H9 (cell line): ENCODE data around the gene COL18A1. TPM values are rescaled to one million over a fixed set of nuclear protein-coding genes. Genes with fewer than 3 reads are reported as not detected.

Source experiments
- DNase-seq: peaks from one replicate; pipeline ENCODE4 v3.0.0-alpha.2; 2017
- H2AFZ ChIP-seq: one replicate; pipeline ENCODE4 v1.6.1; 2013; ENCODE audit warnings: mild to moderate bottlenecking, low read length, control low read depth, moderate library complexity
- H2AK5ac ChIP-seq: 2 replicates; pipeline ENCODE4 v1.6.1; 2013; ENCODE audit warnings: low read length, control low read depth, mixed read lengths; ENCODE audit not compliant: insufficient read length
- H2BK120ac ChIP-seq: one replicate; pipeline ENCODE4 v1.6.1; 2013; ENCODE audit warnings: low read depth, mild to moderate bottlenecking, low read length, control low read depth, inconsistent platforms; ENCODE audit not compliant: poor library complexity, severe bottlenecking
- H2BK12ac ChIP-seq: 2 replicates; pipeline ENCODE4 v1.6.1; 2013; ENCODE audit warnings: low read length, control low read depth, mixed read lengths, low read depth; ENCODE audit not compliant: insufficient read length
- H2BK15ac ChIP-seq: 2 replicates; pipeline ENCODE4 v1.6.1; 2013; ENCODE audit warnings: low read depth, low read length, control low read depth
- H2BK20ac ChIP-seq: one replicate; pipeline ENCODE4 v1.6.1; 2013; ENCODE audit warnings: low read depth, mild to moderate bottlenecking, low read length, control low read depth, inconsistent platforms; ENCODE audit not compliant: poor library complexity, severe bottlenecking
- H2BK5ac ChIP-seq: 2 replicates; pipeline ENCODE4 v1.6.1; 2013; ENCODE audit warnings: low read length, control low read depth, mixed read lengths; ENCODE audit not compliant: insufficient read length
- H3K14ac ChIP-seq: 2 replicates; pipeline ENCODE4 v1.6.1; 2013; ENCODE audit warnings: low read length, control low read depth; ENCODE audit not compliant: insufficient read depth
- H3K18ac ChIP-seq: 2 replicates; pipeline ENCODE4 v1.6.1; 2013; ENCODE audit warnings: low read depth, mild to moderate bottlenecking, mixed read lengths, low read length, control low read depth; ENCODE audit not compliant: insufficient read length
- H3K23ac ChIP-seq: 2 replicates; pipeline ENCODE4 v1.6.1; 2013; ENCODE audit warnings: low read length, control low read depth, mixed read lengths, low read depth; ENCODE audit not compliant: insufficient read length
- H3K23me2 ChIP-seq: 2 replicates; pipeline ENCODE4 v1.6.1; 2013; ENCODE audit warnings: low read depth, mild to moderate bottlenecking, mixed read lengths, low read length, control low read depth; ENCODE audit not compliant: insufficient read length, poor library complexity, severe bottlenecking
- H3K27ac ChIP-seq: 2 replicates; pipeline ENCODE4 v1.5.1; 2013; ENCODE audit warnings: low read length, control low read depth, mixed read lengths, low read depth; ENCODE audit not compliant: insufficient read length
- H3K27me3 ChIP-seq: 2 replicates; pipeline ENCODE4 v1.6.1; 2013; ENCODE audit warnings: low read length, control low read depth, inconsistent platforms; ENCODE audit not compliant: insufficient read depth
- H3K4ac ChIP-seq: 2 replicates; pipeline ENCODE4 v1.6.1; 2013; ENCODE audit warnings: low read depth, mild to moderate bottlenecking, control low read depth, inconsistent platforms, low read length, moderate library complexity
- H3K4me1 ChIP-seq: 2 replicates; pipeline ENCODE4 v1.6.1; 2013; ENCODE audit warnings: low read length, control low read depth, inconsistent platforms; ENCODE audit not compliant: insufficient read depth
- H3K4me2 ChIP-seq: 2 replicates; pipeline ENCODE4 v1.6.1; 2013; ENCODE audit warnings: low read length, control low read depth, mixed read lengths; ENCODE audit not compliant: insufficient read length, insufficient read depth
- H3K56ac ChIP-seq: 2 replicates; pipeline ENCODE4 v1.6.1; 2013; ENCODE audit warnings: low read depth, mild to moderate bottlenecking, mixed read lengths, low read length, control low read depth; ENCODE audit not compliant: insufficient read length
- H3K79me1 ChIP-seq: 2 replicates; pipeline ENCODE4 v1.6.1; 2013; ENCODE audit warnings: low read depth, mild to moderate bottlenecking, moderate library complexity, low read length, control low read depth, inconsistent platforms; ENCODE audit not compliant: insufficient read depth, poor library complexity, severe bottlenecking
- H3K79me2 ChIP-seq: 2 replicates; pipeline ENCODE4 v1.6.1; 2013; ENCODE audit warnings: low read length, control low read depth, inconsistent platforms; ENCODE audit not compliant: insufficient read depth
- H3K9ac ChIP-seq: 2 replicates; pipeline ENCODE4 v1.6.1; 2013; ENCODE audit warnings: low read length, control low read depth, mixed read lengths; ENCODE audit not compliant: insufficient read length; ENCODE audit errors: extremely low read depth
- H3K9me3 ChIP-seq: one replicate; pipeline ENCODE4 v1.6.1; 2013; ENCODE audit warnings: low read depth, low read length, inconsistent platforms; ENCODE audit not compliant: control insufficient read depth
- H3T11ph ChIP-seq: one replicate; pipeline ENCODE4 v1.6.1; 2013; ENCODE audit warnings: mild to moderate bottlenecking, low read length, control low read depth, inconsistent platforms
- H4K20me1 ChIP-seq: one replicate; pipeline ENCODE4 v1.6.1; 2013; ENCODE audit not compliant: control insufficient read depth, insufficient read length, insufficient read depth
- H4K5ac ChIP-seq: 2 replicates; pipeline ENCODE4 v1.6.1; 2013; ENCODE audit warnings: low read depth, mild to moderate bottlenecking, mixed read lengths, low read length, control low read depth; ENCODE audit not compliant: insufficient read length
- H4K8ac ChIP-seq: replicated peaks from 2 replicates; pipeline ENCODE4 v1.6.1; 2013; ENCODE audit warnings: low read length, control low read depth, mixed read lengths, low read depth; ENCODE audit not compliant: insufficient read length
- H4K91ac ChIP-seq: 2 replicates; pipeline ENCODE4 v1.6.1; 2013; ENCODE audit warnings: low read depth, mild to moderate bottlenecking, moderate library complexity, mixed read lengths, low read length, control low read depth; ENCODE audit not compliant: insufficient read length
- H3K27ac Mint-ChIP-seq, 3 experiments: 2 replicates in 2 of 3; 3 replicates in 1 of 3; pipeline ENCODE4 v1.8.0; 2020 to 2021; ENCODE audit warnings: mixed read lengths in 3 of 3, mild to moderate bottlenecking in 1 of 3, moderate library complexity in 1 of 3
- H3K27me3 Mint-ChIP-seq: 2 replicates; pipeline ENCODE4 v1.8.0; 2021; ENCODE audit warnings: low read depth, mild to moderate bottlenecking, moderate library complexity, mixed read lengths
- H3K36me3 Mint-ChIP-seq, 3 experiments: 2 replicates in 2 of 3; 3 replicates in 1 of 3; pipeline ENCODE4 v1.8.0; 2020 to 2021; ENCODE audit warnings: low read depth in 3 of 3, mixed read lengths in 3 of 3; ENCODE audit not compliant: insufficient read depth in 1 of 3
- H3K4me1 Mint-ChIP-seq, 2 experiments: 2 replicates each; pipeline ENCODE4 v1.8.0; 2020; ENCODE audit warnings: mixed read lengths in 2 of 2
- H3K4me3 Mint-ChIP-seq, 2 experiments: 2 replicates in 1 of 2; 3 replicates in 1 of 2; pipeline ENCODE4 v1.8.0; 2020 to 2021; ENCODE audit warnings: mild to moderate bottlenecking in 2 of 2, mixed read lengths in 2 of 2, moderate library complexity in 1 of 2
- H3K9me3 Mint-ChIP-seq, 2 experiments: 2 replicates in 1 of 2; 3 replicates in 1 of 2; pipeline ENCODE4 v1.8.0; 2020; ENCODE audit warnings: mild to moderate bottlenecking in 2 of 2, mixed read lengths in 2 of 2, moderate library complexity in 1 of 2
- CTCF ChIP-seq: fragments of 200-600 bp; sonication (generic); conservative IDR thresholded peaks from 3 replicates; pipeline ENCODE4 v1.8.0; 2021; ENCODE audit warnings: antibody characterized with exemption, mild to moderate bottlenecking
- WGBS: extraction: QIAGEN DNeasy Blood & Tissue Kit; methylation state at CpG from one replicate; pipeline ENCODE4 v1.1.7; 2013; ENCODE audit warnings: missing lambda C conversion rate, low lambda C conversion rate, mixed read lengths; ENCODE audit not compliant: insufficient read length; ENCODE audit errors: extremely low coverage; 5-methylcytosine and 5-hydroxymethylcytosine counted together
- total RNA-seq: library from RNA; stranded (reverse); gene quantifications from 2 replicates; pipeline ENCODE4 v1.2.1, GENCODE V29; 2021

The COL18A1 gene
- total RNA-seq, 1 experiment from 2014 or later: 232 TPM

- Mint-ChIP-seq H3K9me3 (peaks cover 0 to 5% of the 10 kb centered on the region in 2 experiments; a peak in 3 of 5 replicates), H3K27ac (peak overlapping the region in 1 of 3 experiments; percentile 35; a peak in 1 of 7 replicates), H3K36me3 (peaks cover 23 to 39% (median 36%) of the 10 kb centered on the region in 3 experiments), H3K27me3 (no peaks in the 10 kb centered on the region; the same call in 1 of the 2 replicates), H3K4me3 (no peak overlapping the region), H3K4me1 (peaks cover 6 to 23% of the 10 kb centered on the region in 2 experiments)
- Histone ChIP-seq H3K9ac (no peak overlapping the region), H4K91ac (no peak overlapping the region), H3K9me3 (no peaks in the 10 kb centered on the region), H4K5ac (no peak overlapping the region), H2BK20ac (no peak overlapping the region), H4K8ac (no peak overlapping the region), H4K20me1 (no peaks in the 10 kb centered on the region), H2BK120ac (no peak overlapping the region), H3K27me3 (no peaks in the 10 kb centered on the region), H2BK5ac (no peak overlapping the region), H3K4me1 (no peaks in the 10 kb centered on the region), H3K18ac (no peak overlapping the region), H2BK12ac (no peak overlapping the region), H3K4ac (no peak overlapping the region), H2AFZ (no peak overlapping the region), H3K27ac (no peak overlapping the region), H3K79me1 (peaks cover 7% of the 10 kb centered on the region), H3K23me2 (no peaks in the 10 kb centered on the region), H3K14ac (no peak overlapping the region), H3K23ac (no peak overlapping the region), H3K4me2 (no peak overlapping the region), H2BK15ac (no peak overlapping the region), H3K56ac (no peak overlapping the region), H2AK5ac (no peak overlapping the region), H3T11ph (no peak overlapping the region), H3K79me2 (peaks cover 32% of the 10 kb centered on the region; the same call in 1 of the 2 replicates)
- WGBS: no CpG with 5 or more reads among the region's 8 CpGs
- TF ChIP-seq CTCF: no peak
- no peak for DNase-seq
Measured at GRCh38 chr21:45447821-45448220, 42.9 kb downstream of the COL18A1 start.
